ENCODE data around the gene RHOB.

RHOB gene

DNA sequence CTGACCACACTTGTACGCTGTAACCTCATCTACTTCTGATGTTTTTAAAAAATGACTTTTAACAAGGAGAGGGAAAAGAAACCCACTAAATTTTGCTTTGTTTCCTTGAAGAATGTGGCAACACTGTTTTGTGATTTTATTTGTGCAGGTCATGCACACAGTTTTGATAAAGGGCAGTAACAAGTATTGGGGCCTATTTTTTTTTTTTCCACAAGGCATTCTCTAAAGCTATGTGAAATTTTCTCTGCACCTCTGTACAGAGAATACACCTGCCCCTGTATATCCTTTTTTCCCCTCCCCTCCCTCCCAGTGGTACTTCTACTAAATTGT is 2.1 kb downstream of the RHOB start:
- Histone ChIP-seq H3K14ac (ENCODE audit: low read length) (no peak overlapping the region), H3K18ac (ENCODE audit: low read length) (no peak overlapping the region), H2AFZ (ENCODE audit: low read length) (no peak overlapping the region), H3K4me2 (ENCODE audit: insufficient read depth, low read length, poor library complexity, severe bottlenecking) (no peak overlapping the region), H3K4ac (ENCODE audit: low read length) (no peak overlapping the region), H3K79me1 (ENCODE audit: low read depth, low read length) (peaks cover 11% of the 10 kb centered on the region), H3K4me3 (ENCODE audit: low read length in 2 of 2) (peak overlapping the region in 1 of 2 donors; percentile 73), H3K4me1 (ENCODE audit: control insufficient read depth in 2 of 2, insufficient read depth in 1 of 2, low read depth in 1 of 2, low read length in 2 of 2) (peaks cover 19 to 22% of the 10 kb centered on the region in 2 donors), H2BK15ac (ENCODE audit: low read length) (no peak overlapping the region), H3K9me3 (replicated peaks in 1 of 2; ENCODE audit: control insufficient read depth in 2 of 2, insufficient read depth in 1 of 2, low read depth in 1 of 2, low read length in 2 of 2) (peaks cover 0 to 3% of the 10 kb centered on the region in 2 donors), H4K91ac (ENCODE audit: low read depth, low read length, poor library complexity) (no peak overlapping the region), H2BK12ac (ENCODE audit: low read length) (no peak overlapping the region), H3K23ac (ENCODE audit: low read depth, low read length, poor library complexity) (no peak overlapping the region), H3K36me3 (replicated peaks in 1 of 2; ENCODE audit: control insufficient read depth in 2 of 2, insufficient read depth in 2 of 2, low read length in 2 of 2) (peaks cover 0 to 14% of the 10 kb centered on the region in 2 donors), H2AK5ac (ENCODE audit: low read depth, low read length) (no peak overlapping the region), H2BK120ac (ENCODE audit: low read depth, low read length) (no peak overlapping the region), H3K9ac (ENCODE audit: low read depth, low read length, poor library complexity) (no peak overlapping the region), H2BK5ac (ENCODE audit: low read length) (no peak overlapping the region), H4K8ac (ENCODE audit: low read depth, low read length) (no peak overlapping the region), H3K27ac (replicated peaks; ENCODE audit: low read length) (no peak overlapping the region), H3K27me3 (ENCODE audit: control insufficient read depth in 3 of 3, insufficient read depth in 3 of 3, low read depth in 1 of 3, low read length in 3 of 3) (peaks cover 0 to 5% (median 2%) of the 10 kb centered on the region in 3 experiments)
- WGBS, 2 donors (ENCODE audit: extremely low coverage in 2 of 2, insufficient read length in 2 of 2, insufficient replicate concordance in 1 of 2): no CpG with 5 or more reads among the region's 1 CpG
- no peak for DNase-seq (ENCODE audit: low spot score)

DNA sequence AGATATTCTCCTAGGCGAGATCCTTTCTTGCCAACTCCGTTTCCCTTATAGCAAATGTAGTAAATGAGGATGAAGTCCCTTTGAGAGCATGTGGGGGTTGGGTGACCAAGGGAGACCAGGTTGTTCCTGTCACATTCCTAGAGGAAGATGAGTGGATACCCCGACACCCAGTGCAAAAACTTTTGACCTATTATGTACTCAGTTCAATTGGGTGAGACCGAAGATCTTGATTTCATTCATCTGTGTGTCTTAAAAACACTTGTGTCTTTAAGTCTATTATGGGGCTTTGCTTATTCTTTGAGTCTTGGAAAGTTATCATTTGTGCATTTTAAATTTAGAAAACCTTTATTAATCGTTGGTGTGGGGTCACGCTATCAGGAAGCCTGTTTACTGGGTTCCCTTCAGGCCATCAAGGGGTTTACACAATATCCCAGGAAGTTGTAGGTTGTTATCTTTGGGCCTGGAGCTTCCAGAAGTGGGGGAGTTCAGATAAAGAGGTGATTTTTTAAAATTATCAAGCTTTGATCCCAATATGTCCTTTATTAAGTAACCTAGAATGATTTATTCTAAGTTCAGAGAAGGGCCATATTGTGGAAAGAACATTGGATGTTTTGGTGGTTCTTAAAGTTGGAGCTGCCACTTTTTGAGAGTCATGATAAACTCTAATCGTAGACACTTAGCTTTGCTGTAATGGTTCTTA is 2.8 kb downstream of the RHOB start:
- Histone ChIP-seq H2BK12ac (ENCODE audit: low read length) (no peak overlapping the region), H4K91ac (ENCODE audit: low read depth, low read length, poor library complexity) (no peak overlapping the region), H3K23ac (ENCODE audit: low read depth, low read length, poor library complexity) (no peak overlapping the region), H2BK15ac (ENCODE audit: low read length) (no peak overlapping the region), H3K4ac (ENCODE audit: low read length) (no peak overlapping the region), H2AFZ (ENCODE audit: low read length) (no peak overlapping the region), H2BK120ac (ENCODE audit: low read depth, low read length) (no peak overlapping the region), H2AK5ac (ENCODE audit: low read depth, low read length) (no peak overlapping the region), H3K4me1 (ENCODE audit: control insufficient read depth in 2 of 2, insufficient read depth in 1 of 2, low read depth in 1 of 2, low read length in 2 of 2) (peaks cover 19 to 22% of the 10 kb centered on the region in 2 donors), H3K18ac (ENCODE audit: low read length) (no peak overlapping the region), H3K27ac (replicated peaks; ENCODE audit: low read length) (no peak overlapping the region), H3K9ac (ENCODE audit: low read depth, low read length, poor library complexity) (no peak overlapping the region), H3K9me3 (replicated peaks in 1 of 2; ENCODE audit: control insufficient read depth in 2 of 2, insufficient read depth in 1 of 2, low read depth in 1 of 2, low read length in 2 of 2) (peaks cover 0 to 3% of the 10 kb centered on the region in 2 donors), H3K4me3 (ENCODE audit: low read length in 2 of 2) (peak overlapping the region in 1 of 2 donors; percentile 31), H2BK5ac (ENCODE audit: low read length) (no peak overlapping the region), H3K36me3 (replicated peaks in 1 of 2; ENCODE audit: control insufficient read depth in 2 of 2, insufficient read depth in 2 of 2, low read length in 2 of 2) (peaks cover 0 to 14% of the 10 kb centered on the region in 2 donors), H3K14ac (ENCODE audit: low read length) (no peak overlapping the region), H3K27me3 (ENCODE audit: control insufficient read depth in 3 of 3, insufficient read depth in 3 of 3, low read depth in 1 of 3, low read length in 3 of 3) (peaks cover 0 to 5% (median 2%) of the 10 kb centered on the region in 3 experiments), H3K4me2 (ENCODE audit: insufficient read depth, low read length, poor library complexity, severe bottlenecking) (no peak overlapping the region), H3K79me1 (ENCODE audit: low read depth, low read length) (peaks cover 11% of the 10 kb centered on the region), H4K8ac (ENCODE audit: low read depth, low read length) (no peak overlapping the region)
- no peak for DNase-seq (ENCODE audit: low spot score)
- no CpG with 5 or more reads among the region's 7 CpGs for WGBS, 2 donors (ENCODE audit: extremely low coverage in 2 of 2, insufficient read length in 2 of 2, insufficient replicate concordance in 1 of 2)

DNA sequence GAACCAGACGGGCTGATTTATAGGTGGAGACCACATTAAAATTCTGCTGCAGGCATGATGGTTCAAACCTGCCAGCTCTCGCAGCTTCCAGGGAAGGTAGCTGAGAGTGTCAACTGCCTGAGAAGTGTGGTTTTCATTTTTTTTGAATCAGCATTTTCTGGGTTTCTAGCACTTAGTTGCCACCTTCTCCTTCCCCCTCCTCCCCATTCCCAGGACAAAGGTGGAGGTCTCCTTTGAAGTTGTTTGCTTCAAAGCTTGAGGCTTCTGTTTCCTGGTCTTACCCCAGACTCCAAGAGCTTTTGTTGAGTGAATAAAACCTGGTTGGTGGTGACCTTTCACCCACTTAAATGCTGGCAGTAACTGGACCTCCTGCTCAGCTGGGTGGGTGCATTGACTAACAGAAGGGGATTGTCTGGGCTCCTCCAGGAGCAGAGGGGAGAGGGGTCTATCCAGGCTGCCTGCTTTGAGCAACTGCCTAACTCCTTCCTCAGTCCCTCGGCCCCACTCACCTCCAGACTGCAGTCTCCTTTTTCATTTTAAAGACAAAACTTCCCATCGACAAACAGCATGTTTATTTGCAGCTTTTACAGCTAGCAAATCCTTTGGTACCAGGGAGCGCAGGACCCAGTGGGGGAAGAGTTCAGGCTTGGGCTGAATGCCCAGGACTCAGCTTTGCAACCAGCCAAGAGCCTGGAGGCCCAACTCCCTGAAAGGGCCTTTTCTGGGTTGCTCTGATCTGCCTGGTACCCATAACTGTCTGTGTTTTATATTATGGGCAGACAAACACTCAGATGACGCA is 3.5 kb downstream of the RHOB start:
- Histone ChIP-seq H3K4ac (ENCODE audit: low read length) (no peak overlapping the region), H3K4me3 (ENCODE audit: low read length in 2 of 2) (no peak overlapping the region), H3K9me3 (replicated peaks in 1 of 2; ENCODE audit: control insufficient read depth in 2 of 2, insufficient read depth in 1 of 2, low read depth in 1 of 2, low read length in 2 of 2) (peaks cover 0 to 3% of the 10 kb centered on the region in 2 donors), H3K9ac (ENCODE audit: low read depth, low read length, poor library complexity) (no peak overlapping the region), H3K23ac (ENCODE audit: low read depth, low read length, poor library complexity) (no peak overlapping the region), H3K4me2 (ENCODE audit: insufficient read depth, low read length, poor library complexity, severe bottlenecking) (no peak overlapping the region), H4K8ac (ENCODE audit: low read depth, low read length) (no peak overlapping the region), H2AK5ac (ENCODE audit: low read depth, low read length) (no peak overlapping the region), H3K18ac (ENCODE audit: low read length) (no peak overlapping the region), H3K4me1 (ENCODE audit: control insufficient read depth in 2 of 2, insufficient read depth in 1 of 2, low read depth in 1 of 2, low read length in 2 of 2) (peaks cover 19 to 22% of the 10 kb centered on the region in 2 donors), H3K14ac (ENCODE audit: low read length) (no peak overlapping the region), H2BK5ac (ENCODE audit: low read length) (no peak overlapping the region), H3K27me3 (ENCODE audit: control insufficient read depth in 3 of 3, insufficient read depth in 3 of 3, low read depth in 1 of 3, low read length in 3 of 3) (peaks cover 0 to 5% (median 2%) of the 10 kb centered on the region in 3 experiments), H4K91ac (ENCODE audit: low read depth, low read length, poor library complexity) (no peak overlapping the region), H3K27ac (replicated peaks; ENCODE audit: low read length) (no peak overlapping the region), H3K36me3 (replicated peaks in 1 of 2; ENCODE audit: control insufficient read depth in 2 of 2, insufficient read depth in 2 of 2, low read length in 2 of 2) (peaks cover 0 to 14% of the 10 kb centered on the region in 2 donors), H2AFZ (ENCODE audit: low read length) (no peak overlapping the region), H2BK15ac (ENCODE audit: low read length) (no peak overlapping the region), H2BK12ac (ENCODE audit: low read length) (no peak overlapping the region), H2BK120ac (ENCODE audit: low read depth, low read length) (no peak overlapping the region), H3K79me1 (ENCODE audit: low read depth, low read length) (peaks cover 11% of the 10 kb centered on the region)
- DNase-seq (ENCODE audit: low spot score): no peak
- no CpG with 5 or more reads among the region's 6 CpGs for WGBS, 2 donors (ENCODE audit: extremely low coverage in 2 of 2, insufficient read length in 2 of 2, insufficient replicate concordance in 1 of 2)

- Histone ChIP-seq H3K9me3 (replicated peaks in 1 of 2; ENCODE audit: control insufficient read depth in 2 of 2, insufficient read depth in 1 of 2, low read depth in 1 of 2, low read length in 2 of 2) (peaks cover 0 to 3% of the 10 kb centered on the region in 2 donors), H3K27ac (replicated peaks; ENCODE audit: low read length) (no peak overlapping the region), H2AFZ (ENCODE audit: low read length) (no peak overlapping the region), H4K8ac (ENCODE audit: low read depth, low read length) (no peak overlapping the region), H2BK12ac (ENCODE audit: low read length) (no peak overlapping the region), H3K4me1 (ENCODE audit: control insufficient read depth in 2 of 2, insufficient read depth in 1 of 2, low read depth in 1 of 2, low read length in 2 of 2) (peaks cover 19 to 22% of the 10 kb centered on the region in 2 donors), H2BK120ac (ENCODE audit: low read depth, low read length) (no peak overlapping the region), H3K4me2 (ENCODE audit: insufficient read depth, low read length, poor library complexity, severe bottlenecking) (no peak overlapping the region), H3K18ac (ENCODE audit: low read length) (no peak overlapping the region), H3K4ac (ENCODE audit: low read length) (no peak overlapping the region), H3K79me1 (ENCODE audit: low read depth, low read length) (peaks cover 11% of the 10 kb centered on the region), H2AK5ac (ENCODE audit: low read depth, low read length) (no peak overlapping the region), H3K36me3 (replicated peaks in 1 of 2; ENCODE audit: control insufficient read depth in 2 of 2, insufficient read depth in 2 of 2, low read length in 2 of 2) (peaks cover 0 to 14% of the 10 kb centered on the region in 2 donors), H2BK15ac (ENCODE audit: low read length) (no peak overlapping the region), H3K27me3 (ENCODE audit: control insufficient read depth in 3 of 3, insufficient read depth in 3 of 3, low read depth in 1 of 3, low read length in 3 of 3) (peaks cover 0 to 5% (median 2%) of the 10 kb centered on the region in 3 experiments), H3K14ac (ENCODE audit: low read length) (no peak overlapping the region), H3K9ac (ENCODE audit: low read depth, low read length, poor library complexity) (no peak overlapping the region), H3K23ac (ENCODE audit: low read depth, low read length, poor library complexity) (no peak overlapping the region), H4K91ac (ENCODE audit: low read depth, low read length, poor library complexity) (no peak overlapping the region), H3K4me3 (ENCODE audit: low read length in 2 of 2) (no peak overlapping the region), H2BK5ac (ENCODE audit: low read length) (no peak overlapping the region)
- WGBS, 2 donors (ENCODE audit: extremely low coverage in 2 of 2, insufficient read length in 2 of 2, insufficient replicate concordance in 1 of 2): no CpG with 5 or more reads among the region's 3 CpGs
- no peak for DNase-seq (ENCODE audit: low spot score)
Observed at GRCh38 chr2:20451000-20451290, 4.1 kb downstream of the RHOB start.

Measured in neuronal stem cell (in vitro differentiated cells).